HTERT RPE-1 (cell line): ENCODE results near the gene GOLGA2.

Experiments used
- in situ Hi-C: fragments of 300-500 bp; cut with MboI; formaldehyde crosslinking; loops from 4 replicates; pipeline ENCODE4 v1.14.3; 2020; ENCODE audit warnings: low sequenced_read_pairs

The GOLGA2 gene, protein sequence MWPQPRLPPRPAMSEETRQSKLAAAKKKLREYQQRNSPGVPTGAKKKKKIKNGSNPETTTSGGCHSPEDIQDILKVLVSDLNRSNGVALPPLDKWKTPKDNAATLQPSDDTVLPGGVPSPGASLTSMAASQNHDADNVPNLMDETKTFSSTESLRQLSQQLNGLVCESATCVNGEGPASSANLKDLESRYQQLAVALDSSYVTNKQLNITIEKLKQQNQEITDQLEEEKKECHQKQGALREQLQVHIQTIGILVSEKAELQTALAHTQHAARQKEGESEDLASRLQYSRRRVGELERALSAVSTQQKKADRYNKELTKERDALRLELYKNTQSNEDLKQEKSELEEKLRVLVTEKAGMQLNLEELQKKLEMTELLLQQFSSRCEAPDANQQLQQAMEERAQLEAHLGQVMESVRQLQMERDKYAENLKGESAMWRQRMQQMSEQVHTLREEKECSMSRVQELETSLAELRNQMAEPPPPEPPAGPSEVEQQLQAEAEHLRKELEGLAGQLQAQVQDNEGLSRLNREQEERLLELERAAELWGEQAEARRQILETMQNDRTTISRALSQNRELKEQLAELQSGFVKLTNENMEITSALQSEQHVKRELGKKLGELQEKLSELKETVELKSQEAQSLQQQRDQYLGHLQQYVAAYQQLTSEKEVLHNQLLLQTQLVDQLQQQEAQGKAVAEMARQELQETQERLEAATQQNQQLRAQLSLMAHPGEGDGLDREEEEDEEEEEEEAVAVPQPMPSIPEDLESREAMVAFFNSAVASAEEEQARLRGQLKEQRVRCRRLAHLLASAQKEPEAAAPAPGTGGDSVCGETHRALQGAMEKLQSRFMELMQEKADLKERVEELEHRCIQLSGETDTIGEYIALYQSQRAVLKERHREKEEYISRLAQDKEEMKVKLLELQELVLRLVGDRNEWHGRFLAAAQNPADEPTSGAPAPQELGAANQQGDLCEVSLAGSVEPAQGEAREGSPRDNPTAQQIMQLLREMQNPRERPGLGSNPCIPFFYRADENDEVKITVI

DNA sequence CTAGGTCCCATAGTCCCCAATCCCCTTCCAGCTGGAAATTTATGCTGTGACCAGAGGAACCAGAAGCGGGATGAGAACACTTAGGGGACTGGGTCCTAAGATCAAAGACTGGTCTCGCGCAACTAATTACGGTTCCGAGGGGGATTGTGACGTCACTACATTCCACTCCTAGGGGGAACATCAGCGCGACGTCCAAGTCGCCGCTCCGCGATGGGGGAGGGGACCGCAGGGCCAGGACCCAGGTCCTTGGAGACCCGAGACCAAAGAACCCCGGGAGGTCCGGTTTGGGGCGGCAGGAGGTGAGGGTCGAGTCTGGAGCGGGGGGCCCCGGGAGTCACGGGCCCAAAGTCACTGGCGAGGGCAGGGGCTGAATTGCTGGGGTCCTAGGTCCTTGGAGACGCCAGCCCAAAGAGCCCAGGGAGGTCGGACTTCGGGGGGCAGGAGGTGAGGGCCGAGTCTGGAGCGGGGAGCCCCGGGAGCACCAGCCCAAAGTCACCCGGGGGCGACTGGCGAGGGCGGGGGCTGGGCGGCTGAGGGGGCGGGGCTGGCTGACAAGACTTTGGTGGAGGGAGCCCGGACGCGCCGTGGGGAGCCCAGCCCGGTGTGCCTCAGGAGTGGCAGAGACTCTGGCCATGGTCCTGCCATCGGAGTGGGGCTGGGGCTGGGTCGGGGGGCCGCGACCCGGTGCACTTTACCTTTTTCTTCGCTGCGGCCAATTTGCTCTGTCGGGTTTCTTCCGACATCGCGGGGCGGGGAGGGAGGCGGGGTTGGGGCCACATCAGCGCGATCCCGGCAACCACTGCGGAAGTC, at the start of gene GOLGA2:
Gene GOLGA2, minus strand, starts transcription at position 810 of the 810 bp plus-strand sequence. Its CDS starts 31 bp downstream, at position 779.
- in situ Hi-C loops = no loop called here

DNA sequence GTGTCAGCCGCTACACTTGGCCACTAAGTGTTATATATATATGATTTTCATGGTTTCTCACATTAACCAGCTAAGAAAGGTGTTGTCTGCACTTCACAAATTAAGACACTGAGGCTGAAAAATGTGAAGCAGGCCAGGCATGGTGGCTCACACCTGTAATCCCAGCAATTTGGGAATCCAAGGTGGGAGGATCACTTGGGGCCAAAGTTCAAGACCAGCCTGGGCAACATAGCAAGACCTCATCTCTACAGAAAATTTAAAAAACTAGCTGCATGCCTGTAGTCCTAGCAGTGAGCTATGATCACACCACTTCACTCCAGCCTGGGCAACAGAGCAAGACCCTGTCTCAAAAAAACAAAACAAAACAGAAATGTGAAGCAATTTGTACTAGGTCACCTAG, 48.6 kb upstream of the GOLGA2 start:
- in situ Hi-C loops = no loop called here

DNA sequence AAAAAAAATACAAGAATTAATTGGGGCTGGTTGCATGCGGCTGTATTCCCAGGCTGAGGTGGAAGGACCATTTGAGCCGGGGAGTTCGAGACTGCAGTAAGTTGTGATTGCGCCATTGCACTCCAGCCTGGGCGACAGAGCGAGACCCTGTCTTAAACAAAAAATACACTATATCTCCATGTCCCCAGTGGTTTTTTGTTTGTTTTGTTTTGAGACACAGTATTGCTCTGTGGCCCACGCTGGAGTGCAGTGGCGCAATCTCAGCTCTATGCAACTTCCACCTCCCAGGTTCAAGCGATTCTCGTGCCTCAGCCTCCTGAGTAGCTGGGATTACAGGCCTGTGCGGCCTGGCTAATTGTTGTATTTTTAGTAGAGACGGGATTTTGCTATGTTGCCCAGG, 48.0 kb upstream of the GOLGA2 start:
- in situ Hi-C loops = no loop called here

DNA sequence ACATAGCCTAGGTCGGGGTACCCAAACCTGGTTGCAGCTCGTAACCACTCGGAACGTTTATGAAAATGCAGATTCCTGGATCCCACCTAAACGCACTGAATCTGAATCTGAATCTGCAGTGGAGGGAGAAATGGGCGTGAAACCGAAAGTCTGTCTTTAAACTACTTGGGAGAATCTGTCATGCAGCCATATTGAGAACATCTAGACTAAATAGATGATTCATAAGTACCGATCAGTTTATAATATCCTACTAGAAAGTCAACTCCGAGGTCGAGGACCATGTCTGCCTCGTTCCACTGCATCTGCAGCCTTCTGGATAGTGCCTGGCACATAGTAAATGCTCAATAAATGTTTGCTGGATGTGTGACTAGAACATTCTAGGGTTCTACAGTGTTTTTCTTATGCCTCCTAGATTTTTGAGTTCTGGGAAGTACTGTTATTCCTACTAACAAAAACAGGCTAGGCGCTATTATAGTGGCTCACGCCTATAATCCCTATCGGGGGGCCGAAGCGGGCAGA, 47.5 kb upstream of the GOLGA2 start:
- in situ Hi-C loops = no loop called here

DNA sequence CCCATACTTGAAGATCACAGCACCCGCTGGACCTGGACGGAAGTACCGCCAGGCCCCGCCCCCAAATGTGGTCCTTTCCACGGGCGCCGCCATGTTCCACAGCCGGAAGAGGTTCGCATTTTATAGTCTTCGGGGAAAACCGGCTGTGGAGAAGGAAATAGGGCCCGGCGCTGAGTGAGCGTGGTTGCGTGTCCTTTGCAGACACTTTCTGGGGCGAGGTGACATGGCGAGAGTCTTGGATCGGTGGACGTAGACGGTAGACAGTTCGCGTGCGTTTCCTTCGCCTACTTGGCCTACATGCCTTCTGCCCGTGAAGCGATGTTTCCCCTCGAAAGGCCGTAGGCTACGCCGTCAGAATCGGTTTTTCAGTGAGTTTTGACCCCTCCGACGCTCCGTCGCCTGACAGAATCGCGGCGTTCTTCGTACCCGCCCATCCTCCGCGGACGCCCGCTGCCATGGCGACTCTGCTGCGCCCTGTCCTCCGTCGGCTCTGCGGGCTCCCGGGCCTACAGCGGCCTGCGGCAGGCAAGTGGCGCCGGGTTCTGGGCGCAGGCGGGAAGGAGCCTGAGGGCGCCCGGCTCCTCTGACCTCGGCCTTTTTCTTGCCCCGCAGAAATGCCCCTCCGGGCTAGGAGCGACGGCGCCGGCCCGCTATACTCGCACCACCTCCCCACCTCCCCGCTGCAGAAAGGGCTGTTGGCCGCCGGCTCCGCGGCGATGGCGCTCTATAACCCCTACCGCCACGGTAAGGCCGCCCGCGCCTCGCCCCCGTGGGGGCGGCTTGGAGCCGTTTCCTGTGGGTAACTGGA, 46.8 kb upstream of the GOLGA2 start, which contains the start of the genes COQ4 and TRUB2:
Gene COQ4, plus strand, starts transcription at position 436 of the 808 bp plus-strand sequence. Its CDS starts 20 bp downstream, at position 456.
Gene TRUB2, minus strand, starts transcription at position 44 of the 808 bp plus-strand sequence. Its CDS starts 39 bp downstream, at position 5.
- in situ Hi-C loops = no loop called here

DNA sequence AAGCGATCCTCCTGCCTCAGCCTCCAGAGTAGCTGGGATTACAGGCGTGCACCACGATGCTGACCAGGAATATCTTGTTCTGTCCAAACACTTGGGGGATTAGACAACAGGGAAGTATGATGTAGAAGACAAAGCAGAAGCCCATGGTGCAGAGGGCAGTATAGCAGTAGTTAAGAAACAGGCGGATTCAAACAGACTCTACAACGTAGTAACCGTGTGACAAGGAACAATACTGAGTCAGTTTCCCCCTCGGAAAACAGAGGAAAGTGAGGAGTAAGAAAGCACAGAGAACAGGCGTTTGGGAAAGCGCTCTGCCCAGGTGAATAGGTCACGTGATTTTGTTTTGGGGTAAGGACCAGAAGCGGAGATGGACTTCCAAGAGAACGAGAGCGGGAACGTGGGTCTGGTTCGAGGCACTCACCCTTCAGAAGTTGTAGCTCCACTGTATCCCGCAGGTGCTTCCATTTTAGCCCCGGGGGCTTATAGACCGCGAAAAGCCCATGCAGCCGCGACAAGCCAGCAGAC, 46.1 kb upstream of the GOLGA2 start:
- in situ Hi-C loops = no loop called here

DNA sequence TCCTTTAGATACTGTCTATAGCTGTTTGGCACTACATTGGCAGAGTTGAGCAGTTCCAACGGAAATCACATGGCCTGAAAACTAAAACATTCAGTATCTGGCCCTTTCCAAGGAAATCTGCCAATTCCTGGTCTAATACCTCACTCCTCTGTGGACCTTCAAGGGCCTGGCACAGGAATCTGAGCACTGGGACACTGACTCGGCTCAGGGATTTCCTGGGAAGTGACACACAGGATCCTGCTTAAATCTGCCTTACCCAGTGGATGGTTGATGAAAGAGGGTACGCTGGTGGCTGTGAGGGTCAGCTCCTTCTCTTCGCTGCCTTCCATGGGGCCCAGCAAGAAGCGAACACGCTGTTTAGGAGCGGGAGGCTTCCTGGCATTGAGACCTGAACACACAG, 45.5 kb upstream of the GOLGA2 start:
- in situ Hi-C loops = no loop called here

DNA sequence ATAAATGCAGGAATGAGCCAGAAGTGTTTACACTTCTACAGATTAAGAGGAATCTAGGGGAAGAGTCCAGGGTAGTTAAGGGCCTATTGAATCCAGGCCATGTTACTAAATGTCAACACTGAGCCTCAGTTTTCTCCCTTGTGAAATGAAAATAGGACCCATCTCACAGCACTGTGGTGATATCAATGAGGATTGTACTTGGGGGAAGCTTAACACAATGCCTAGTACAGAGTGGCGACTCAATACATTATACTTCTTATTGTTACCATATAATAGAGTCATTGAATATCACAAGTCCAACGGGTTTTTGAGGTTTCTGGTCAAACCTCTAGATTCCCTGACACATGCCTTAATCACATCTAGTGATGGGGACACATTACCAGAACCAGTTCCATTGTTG, 41.8 kb upstream of the GOLGA2 start:
- in situ Hi-C loops = no loop called here

DNA sequence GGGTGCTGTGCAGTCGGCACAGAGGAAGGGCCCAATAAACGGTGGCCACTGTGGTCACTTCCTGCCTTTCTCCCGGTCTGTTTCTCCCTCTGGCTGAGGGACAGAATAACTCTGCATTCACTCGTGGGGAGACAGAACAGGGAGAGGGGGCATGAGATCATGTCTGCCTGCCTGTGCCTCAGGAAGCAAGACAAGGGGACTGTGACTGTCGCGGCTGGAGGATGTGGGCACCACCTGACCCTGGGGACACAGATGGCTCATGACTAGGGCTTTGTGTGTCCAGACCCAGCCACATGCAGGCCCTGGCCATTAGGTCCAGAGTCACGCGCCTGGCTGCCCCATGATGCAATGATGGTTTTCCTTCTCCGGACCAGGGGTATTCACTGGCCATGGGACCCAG, 40.6 kb upstream of the GOLGA2 start:
- in situ Hi-C loops = no loop called here

DNA sequence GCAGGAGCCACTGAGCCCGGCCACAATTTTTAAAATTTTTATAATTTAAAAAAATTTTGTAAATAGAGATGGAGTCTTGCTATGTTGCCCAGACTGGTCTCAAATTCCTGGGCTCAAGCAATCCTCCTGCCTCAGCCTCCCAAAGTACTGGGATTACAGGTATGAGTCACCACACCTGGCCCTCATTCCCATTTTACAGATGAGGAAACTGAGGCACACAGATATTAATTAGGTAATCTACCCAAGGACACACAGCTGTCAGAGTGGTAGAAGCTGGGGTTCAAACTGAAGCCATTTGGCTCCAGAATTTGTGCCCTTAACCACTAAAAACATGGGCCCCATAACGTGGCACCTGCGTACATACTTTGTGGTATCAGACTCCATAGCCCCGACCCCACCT, 38.9 kb upstream of the GOLGA2 start:
- in situ Hi-C loops = no loop called here

DNA sequence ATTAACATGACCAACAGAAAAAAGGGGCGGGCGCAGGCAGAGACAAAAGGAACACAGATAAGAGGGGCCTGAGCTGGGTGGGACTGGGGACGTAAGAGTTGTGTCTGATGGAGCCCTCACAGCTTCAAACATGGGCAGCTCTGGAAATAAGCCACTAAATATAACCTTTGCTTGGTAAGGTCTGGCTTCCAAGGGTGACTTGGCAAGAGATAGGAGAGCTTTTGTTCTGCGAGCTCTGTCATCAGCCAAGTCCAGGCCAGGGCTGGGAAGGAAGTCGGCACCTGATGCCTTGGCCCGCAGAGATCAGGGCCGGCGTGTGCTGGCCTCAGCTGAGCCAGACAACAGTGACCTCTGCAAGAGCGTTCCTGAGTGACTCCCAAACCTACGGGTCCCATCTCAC, 34.7 kb upstream of the GOLGA2 start:
- in situ Hi-C loops = no loop called here

DNA sequence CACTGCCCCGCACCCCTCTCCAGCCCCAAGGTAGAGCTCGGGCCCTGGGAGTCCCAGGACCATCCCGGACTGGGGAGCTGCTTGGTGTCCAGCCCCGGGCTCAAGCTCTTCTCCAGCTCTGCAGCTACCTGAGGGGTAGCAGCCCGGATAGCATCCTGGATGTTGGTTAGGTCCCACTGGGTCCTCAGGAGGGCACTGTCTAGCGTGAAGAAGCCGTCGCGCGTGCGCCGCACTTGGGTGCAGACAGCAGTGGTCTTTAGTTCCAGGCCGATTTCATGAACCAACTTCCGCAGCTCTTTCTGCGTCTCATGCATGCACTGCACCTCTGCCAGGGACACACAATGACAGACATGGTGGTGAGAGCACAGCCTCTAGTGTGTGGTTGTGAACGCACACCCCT, 33.7 kb upstream of the GOLGA2 start:
- in situ Hi-C loops = no loop called here

DNA sequence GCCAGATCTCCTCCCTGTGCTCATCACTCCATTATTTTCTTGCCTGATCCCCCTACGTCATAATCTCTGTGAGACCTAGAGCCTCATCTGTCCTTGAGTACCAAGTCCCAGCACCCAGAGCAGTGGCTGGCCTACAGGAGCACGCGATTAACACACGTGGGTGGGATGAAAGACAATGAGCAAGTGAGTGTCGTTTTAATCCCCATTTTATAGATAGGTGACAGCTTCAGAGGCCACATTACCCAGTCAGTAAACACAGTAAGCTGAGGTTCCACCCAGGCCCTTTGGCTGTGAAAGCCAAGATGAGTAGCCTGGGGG, 29.1 kb upstream of the GOLGA2 start:
- in situ Hi-C loops = no loop called here

DNA sequence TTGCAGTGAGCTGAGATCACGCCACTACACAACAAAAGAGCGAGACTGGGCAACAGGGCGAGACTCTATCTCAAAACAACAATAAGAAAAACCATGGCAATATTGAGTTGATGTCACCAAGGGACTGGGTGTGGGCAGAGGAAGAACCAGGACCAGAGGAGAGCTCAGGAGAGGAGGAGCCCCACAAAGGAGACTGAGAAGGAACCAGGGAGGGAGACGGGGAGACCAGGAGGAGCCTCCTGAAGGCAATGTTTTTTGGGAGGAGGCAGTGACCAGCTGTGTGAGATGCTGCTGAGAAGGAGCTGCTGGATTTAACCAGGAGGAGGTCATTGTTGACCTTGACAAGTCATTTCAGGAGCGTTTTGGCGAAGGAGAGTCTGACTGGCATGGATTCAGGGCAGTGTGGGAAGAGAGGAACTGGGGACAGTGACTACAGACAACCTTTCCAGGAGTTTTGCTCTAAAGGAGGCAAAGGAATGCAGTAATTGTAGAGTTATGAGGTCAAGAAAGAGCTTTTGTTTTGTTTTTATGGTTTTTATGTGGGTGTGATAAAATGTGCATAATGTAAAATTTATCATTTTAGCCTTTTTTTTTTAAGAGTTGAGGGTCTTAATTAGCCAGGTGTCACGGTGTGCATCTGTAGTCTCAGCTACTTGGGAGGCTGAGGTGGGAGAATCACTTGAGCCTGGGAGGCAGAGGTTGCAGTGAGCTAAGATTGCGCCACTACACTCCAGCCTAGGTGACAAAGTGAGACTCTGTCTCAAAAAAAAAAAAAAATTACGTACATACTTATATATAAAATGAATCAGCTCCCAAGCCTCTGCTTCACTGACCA, 28.5 kb upstream of the GOLGA2 start:
- in situ Hi-C loops = no loop called here

DNA sequence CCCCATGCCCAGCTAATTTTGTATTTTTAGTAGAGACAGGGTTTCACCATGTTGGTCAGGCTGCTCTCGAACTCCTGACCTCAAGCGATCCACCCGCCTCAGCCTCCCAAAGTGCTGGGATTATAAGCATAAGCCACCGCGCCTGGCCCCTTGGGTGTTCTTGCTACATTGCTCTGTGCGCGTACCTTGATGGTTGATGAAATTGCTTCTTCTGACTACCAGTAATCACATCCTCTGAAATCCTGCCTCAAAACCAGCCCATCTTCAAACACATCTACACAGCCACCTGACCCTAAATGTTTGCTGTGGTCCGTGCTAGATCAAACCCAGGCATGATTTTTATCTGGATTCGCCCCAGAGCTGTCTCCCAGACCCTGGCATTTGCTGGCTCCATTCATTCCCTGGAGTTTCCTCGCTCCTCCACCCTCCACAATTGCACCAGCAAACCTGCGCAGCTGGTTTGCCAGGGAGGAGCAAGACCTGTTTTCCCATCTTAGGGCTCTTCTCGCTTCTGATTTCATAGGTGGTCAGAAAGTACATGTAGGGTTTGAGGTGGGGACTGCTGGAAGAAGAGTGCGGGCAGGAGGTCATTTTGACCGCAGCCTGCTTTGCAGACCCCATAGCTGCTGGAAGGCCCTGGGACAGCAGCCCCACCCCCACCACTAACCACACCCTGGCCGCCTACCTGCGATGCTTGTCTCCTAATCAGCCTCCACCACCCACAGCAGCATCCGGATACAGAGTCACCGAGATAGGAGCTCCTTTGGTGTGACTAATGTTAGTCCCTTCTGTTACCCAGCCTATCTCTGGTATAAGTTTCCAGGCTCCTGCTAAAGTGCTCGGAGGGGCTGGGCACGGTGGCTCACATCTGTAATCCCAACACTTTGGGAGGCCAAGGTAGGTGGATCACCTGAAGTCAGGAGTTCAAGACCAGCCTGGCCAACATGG, 23.0 kb upstream of the GOLGA2 start:
- in situ Hi-C loops = no loop called here

DNA sequence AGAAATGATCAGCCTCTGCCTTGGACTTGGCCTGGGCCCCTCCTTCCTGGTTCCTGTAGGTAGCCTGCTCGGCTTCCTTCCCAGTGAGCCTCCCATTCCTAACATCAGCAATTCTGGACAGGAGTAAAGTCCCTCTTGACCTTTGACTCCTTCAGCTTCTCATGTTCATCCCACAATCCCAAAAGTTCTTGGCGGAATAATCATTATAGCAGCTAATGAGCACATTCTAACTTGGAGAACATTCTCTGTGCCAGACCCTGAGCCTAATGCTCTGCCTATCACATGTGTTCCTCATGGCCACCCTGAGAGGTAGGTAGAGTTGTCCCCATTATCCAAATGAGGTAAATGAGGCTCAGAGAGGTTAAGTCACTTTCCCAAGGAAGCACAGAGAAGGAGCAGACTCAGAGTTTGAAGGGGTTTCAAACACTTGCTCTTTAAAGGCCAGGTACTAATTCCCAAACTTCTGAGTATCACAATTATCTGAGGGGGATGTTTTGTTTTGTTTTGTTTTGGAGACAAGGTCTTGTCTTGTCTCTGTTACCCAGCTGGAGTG, 21.5 kb upstream of the GOLGA2 start:
- in situ Hi-C loops = no loop called here
